ENCODE measurements around the gene SLC30A7.

SLC30A7 gene

DNA sequence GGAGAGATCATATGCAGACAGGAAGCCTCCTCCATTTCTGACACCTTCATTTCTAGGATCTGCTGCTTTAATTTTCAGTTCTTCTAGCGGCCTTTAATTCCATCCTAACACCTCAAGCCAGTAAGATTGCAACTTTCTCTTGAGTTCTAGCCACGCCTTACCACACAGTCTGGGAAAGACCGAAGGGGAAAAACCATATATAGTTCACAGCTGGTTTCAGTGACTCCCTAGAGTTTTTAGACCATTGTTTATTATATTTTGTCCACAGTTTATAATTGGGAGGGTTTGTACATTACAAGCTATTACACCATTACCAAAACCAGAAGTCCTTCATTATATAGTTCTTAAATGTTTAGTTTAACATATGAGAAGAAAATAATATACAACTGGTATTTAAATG lies 92.2 kb downstream of the SLC30A7 start:
- DNase-seq, result no peak

DNA sequence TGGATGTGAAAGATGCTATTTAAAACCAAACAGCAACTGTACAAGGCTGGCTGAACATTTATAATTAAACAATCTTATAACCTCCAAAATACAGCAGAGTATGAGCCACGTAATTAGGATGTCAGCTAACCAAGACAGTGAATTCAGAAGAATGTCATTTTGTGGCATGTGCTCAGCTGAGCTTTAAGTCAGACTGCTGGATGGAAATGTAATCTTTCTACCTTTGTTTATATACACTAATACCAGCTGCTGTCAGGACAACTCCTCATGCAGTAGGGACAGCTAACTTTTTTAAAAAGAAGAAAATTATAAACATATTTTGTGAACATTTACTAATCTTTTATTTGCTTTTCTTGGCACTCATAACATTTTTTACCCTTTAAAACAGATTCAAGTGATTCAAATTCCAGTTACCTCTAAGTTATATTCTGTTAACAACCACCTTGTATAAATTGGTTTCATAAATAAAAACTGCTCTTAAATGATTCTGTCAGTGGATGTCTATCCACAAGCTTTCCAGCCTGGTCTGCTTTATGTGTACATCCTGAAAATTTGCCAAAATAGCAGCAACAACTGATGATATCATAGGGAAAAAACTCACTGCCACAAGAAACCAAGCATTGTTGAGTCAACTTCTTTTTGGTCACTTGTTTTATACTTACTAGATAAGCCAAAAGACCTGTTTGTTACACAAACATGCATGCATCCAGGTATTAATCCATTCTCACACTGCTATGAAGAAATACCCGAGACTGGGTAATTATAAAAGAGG lies 93.6 kb downstream of the SLC30A7 start:
- DNase-seq, result no peak

GRCh38 chr1:100995198-100995988 lies 99.5 kb downstream of the SLC30A7 start:
- no peak for DNase-seq

- no peak for DNase-seq
Observed at GRCh38 chr1:100998426-100998825, 102.5 kb downstream of the SLC30A7 start.

GRCh38 chr1:101000131-101000873 lies 104.4 kb downstream of the SLC30A7 start:
- no peak for DNase-seq

- DNase-seq, result no peak
Observed at GRCh38 chr1:101002551-101002950, 106.7 kb downstream of the SLC30A7 start.

DNA sequence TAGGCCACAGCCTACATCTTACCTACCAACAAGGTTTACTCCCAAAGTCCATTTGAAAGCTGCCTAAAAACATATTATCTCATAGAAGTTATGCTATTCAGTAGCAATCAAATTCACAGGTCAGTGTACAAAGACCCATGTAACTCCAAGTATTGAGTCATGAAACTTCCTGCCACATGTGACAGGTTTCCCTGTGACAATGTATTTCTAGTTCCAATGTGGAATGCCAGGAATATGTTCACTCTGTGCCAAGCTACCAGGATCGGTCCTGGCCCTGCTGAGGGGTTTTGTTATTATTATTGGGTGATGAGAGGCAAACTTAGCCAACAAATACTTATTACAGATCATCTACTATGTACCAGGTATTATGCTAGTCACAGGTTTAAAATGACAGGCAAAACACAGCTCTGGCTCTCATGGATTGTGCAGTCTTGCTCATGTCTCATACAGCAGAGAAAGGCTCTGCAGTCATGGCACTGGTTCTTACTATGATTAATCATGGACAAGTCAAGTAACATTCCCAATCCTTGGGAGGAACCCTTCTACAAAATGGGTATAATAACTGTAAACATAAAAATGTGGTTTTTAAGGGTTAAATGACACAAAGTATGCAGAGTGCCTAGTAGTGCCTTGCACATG lies 107.2 kb downstream of the SLC30A7 start:
- no peak for DNase-seq

DNA sequence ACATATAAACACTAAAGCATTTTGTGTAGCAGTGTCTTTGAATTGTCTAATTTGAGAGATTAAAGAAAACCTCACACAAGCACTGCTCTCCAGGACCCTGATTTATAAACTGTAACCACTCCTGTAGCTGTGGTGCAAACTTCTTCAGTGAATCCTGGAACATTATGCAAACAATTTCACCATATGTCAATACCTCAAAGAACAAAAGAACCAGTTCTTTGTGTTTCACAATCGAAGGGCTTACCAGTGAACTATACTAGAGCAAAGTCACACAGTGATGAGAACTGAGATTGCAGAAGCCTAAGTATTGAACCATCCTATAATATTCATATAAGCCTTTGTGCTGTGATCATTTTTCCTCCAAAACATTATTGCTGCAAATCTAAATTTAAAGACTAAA lies 108.2 kb downstream of the SLC30A7 start:
- DNase-seq, result no peak

- DNase-seq, result no peak
Observed at GRCh38 chr1:101004670-101005069, 108.8 kb downstream of the SLC30A7 start.

- no peak for DNase-seq
Observed at GRCh38 chr1:101005183-101005582, 109.3 kb downstream of the SLC30A7 start.

DNA sequence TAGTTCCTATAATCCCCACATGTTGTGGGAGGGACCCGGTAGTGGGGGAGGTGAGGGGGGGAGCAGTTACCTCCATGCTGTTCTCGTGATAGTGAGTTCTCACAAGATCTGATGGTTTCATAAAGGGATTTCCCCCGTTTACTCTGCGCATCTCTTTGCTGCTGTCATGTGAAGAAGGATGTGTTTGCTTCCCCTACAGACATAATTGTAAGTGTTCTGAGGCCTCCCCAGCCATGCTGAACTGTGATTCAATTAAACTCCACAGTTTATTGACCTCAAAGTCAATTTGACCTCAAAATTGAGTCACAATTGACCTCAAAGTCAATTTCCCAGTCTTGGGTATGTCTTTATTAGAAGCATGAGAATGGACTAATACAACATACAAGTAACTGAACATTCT lies 110.0 kb downstream of the SLC30A7 start:
- DNase-seq, result no peak

DNA sequence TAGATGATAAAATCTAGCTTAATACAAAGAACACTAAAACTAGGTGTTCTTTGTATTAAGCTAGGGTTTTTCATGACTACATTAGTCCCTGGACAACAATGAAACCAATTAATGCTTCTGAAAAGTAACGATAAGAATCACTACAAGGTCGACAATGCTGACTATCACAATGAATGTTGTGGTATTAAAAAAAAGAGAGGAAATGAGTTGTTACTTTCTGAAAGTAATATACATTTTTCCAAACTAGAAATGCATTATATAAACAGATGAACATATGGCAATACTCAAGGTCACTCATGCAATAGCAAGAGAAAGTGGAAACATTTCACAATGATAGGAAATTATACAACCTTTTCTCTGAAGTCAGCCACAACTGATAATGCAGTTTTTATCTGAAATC lies 110.7 kb downstream of the SLC30A7 start:
- no peak for DNase-seq

DNA sequence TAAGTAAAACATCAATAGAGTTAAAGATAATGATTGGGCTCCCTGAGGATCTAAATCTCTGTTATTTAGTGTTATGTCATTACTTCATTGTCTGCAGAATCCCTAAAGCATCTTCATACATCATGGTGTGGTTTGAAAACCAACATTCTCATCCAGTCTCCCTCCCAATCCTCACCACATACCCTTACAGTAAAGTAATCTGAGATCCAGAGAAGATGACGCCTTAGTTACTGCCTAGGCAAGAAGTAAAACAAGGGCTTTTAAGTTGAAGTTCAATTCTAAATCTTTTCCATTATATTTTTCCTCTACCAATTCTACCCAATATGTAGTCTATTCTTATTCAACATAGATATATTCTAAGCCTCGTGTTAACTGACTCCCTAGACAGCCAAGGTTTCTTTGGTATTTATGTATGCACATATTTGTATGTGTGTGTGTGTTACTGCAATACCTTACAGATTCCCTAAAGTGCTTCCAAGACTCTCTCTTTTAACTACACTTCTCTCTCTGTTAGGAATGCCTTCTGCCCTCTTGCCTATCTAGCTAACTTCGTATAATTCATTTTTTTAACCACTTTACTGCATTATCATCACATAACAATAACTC lies 112.4 kb downstream of the SLC30A7 start:
- DNase-seq, result no peak

DNA sequence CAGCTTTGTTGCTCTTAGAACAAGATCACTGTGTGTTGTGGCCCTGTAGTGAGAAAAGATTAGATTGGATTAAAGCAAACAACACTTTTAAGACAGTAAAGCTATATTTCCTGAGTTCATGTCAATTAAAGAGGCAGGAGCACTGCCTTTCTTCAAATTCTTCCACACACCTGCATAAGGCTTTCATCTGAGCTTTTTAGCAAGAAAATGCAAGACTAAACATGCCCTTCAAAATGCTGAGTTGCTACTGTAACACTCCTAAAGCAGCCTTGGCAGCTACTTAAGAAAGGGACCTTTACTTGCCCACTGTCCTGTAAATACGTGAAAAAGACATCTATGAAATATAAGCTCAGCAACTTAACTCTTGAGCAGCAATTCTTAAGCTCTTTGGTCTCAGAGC lies 117.9 kb downstream of the SLC30A7 start:
- DNase-seq, result no peak

DNA sequence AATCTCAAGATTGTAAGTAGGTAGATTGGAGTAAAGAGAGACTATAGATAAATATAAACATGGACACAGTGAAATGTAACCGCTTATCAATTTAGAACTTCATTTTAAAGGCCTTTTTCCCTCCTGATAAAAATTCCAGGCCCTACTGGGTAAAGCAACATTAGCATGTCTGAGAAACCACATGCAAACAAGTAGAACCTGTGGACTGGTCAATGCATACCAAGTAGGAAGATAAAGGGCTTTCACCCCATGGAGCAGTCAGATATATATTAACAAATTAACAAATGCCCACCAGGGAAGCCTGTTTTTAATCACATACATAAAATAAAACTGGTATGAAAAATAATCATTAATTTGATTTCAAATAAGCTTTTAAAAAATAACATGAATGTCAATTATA lies 121.6 kb downstream of the SLC30A7 start:
- DNase-seq, result no peak

- DNase-seq, result no peak
Observed at GRCh38 chr1:101022294-101022693, 126.4 kb downstream of the SLC30A7 start.

DNA sequence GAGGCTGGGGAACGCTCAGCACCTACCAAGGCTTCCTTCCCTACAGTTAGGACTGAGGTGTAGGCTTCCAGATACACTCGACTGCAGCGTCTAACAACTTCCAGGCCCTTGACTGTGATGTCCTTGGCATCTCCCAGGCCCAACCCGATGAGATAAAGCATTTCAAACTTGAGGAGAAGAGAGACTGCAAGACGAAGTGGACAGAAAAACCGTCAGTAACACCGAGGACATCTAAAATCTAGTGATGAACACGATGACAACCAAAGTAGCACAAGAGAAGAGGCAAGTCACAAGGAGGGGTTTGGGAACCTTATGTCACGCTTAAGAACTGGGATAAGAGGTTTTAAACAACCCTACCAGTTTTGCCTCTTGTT lies 129.4 kb downstream of the SLC30A7 start:
- no peak for DNase-seq

DNA sequence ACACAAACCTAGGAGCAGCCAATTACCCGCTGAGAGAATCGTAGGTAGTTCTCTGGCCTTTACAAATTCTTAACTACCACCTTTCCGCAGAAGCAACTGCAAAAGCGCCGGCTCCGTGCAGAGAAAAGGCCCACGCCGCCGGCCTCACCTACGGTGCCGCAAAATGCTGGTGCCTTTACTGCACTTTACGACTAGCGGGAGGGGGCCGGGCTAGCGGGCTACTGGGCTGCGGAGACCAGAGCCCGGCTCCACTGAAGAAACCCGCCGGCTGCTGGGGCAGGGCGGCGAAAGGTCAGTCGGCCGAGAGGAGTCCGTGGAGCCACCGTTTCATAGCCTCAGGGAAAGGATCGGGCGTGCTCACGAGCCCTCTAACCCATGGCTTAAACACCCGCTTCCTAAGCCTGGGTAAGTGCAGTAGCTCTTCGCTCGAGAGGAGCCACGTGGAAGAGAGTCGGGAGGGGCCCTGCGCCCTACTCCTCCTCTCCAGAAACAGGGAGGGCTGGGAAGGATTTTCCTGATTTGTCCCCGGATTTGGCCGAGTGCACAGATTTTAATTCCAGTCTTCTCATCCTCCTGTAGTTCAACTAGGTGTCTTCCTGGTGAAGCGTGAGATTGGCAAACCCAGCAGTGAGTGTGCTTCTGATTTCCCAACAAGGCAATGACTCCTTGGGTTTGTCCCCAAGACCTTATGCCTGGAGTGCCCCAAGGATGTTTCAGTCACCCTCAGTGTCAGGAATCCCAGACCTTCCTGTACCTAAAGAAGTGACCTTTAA lies 130.0 kb downstream of the SLC30A7 start, which contains the start of gene DPH5:
DPH5 (minus strand) TSS at position 128 of the 773 bp plus-strand sequence. CDS start 341 bp downstream, outside the sequence.
- peak; percentile 90 for DNase-seq

- no peak for DNase-seq
Observed at GRCh38 chr1:101026430-101026788, 130.5 kb downstream of the SLC30A7 start.

GRCh38 chr1:101027194-101027772 lies 131.4 kb downstream of the SLC30A7 start:
- DNase-seq, result no peak

DNA sequence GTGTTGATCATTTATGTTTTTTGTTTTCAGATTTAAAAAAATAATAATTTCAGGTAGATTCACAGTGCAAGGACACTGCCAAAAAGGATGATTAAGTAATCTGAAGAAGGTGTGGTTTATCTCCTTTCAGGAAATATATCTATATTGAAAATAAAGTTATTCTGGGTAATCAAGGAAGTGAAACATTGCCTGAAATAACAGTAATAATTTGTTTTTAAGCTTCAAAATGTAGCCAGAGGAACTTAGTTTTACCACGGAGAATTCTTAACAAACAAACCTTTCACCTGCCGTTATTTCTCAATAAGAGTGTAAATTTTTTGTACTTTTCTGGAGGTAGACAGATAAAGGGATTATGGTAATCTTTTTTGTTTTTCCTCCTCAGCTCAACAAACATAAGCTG lies 132.6 kb downstream of the SLC30A7 start:
- no peak for DNase-seq
